Brain microvascular endothelial cell (primary cell): ENCODE results near the gene HS6ST3.

ENCODE experiments used
- DNase-seq: peaks from one replicate; pipeline ENCODE4 v3.0.0-alpha.2; 2020
- H3K27ac ChIP-seq: fragments of 250-450 bp; sonication (Bioruptor Pico); 2 replicates; pipeline ENCODE4 v1.5.1; 2020; ENCODE audit warnings: mild to moderate bottlenecking, moderate library complexity
- H3K27me3 ChIP-seq: fragments of 250-450 bp; sonication (Bioruptor Pico); replicated peaks from 2 replicates; pipeline ENCODE4 v1.5.1; 2020; ENCODE audit warnings: mild to moderate bottlenecking
- H3K36me3 ChIP-seq: fragments of 250-450 bp; sonication (Bioruptor Pico); replicated peaks from 2 replicates; pipeline ENCODE4 v1.5.1; 2020; ENCODE audit warnings: mild to moderate bottlenecking
- H3K4me3 ChIP-seq: 2 replicates; pipeline ENCODE4 v1.5.1; 2011; ENCODE audit warnings: low read depth, mild to moderate bottlenecking, control low read depth, low read length, moderate library complexity
- in situ Hi-C: cut with HindIII; loops from 2 replicates; pipeline ENCODE4 v1.10.0; 2017; ENCODE audit warnings: low sequenced_read_pairs, low pct_ligation_motif_present
- TF ChIP-seq, protein P1 (sequence below): IDR thresholded peaks from 2 replicates; pipeline ENCODE4 v1.5.1; 2011; ENCODE audit warnings: low read depth, mild to moderate bottlenecking, moderate library complexity, low read length, control low read depth, inconsistent platforms; ENCODE audit errors: missing control alignments

HS6ST3 gene

GRCh38 chr13:96858133-96858826 is 768.4 kb downstream of the HS6ST3 start:
- Histone ChIP-seq H3K36me3 (no peaks in the 10 kb centered on the region), H3K27ac (no peak overlapping the region), H3K27me3 (no peaks in the 10 kb centered on the region), H3K4me3 (no peak overlapping the region)
- TF ChIP-seq, protein P1, sequence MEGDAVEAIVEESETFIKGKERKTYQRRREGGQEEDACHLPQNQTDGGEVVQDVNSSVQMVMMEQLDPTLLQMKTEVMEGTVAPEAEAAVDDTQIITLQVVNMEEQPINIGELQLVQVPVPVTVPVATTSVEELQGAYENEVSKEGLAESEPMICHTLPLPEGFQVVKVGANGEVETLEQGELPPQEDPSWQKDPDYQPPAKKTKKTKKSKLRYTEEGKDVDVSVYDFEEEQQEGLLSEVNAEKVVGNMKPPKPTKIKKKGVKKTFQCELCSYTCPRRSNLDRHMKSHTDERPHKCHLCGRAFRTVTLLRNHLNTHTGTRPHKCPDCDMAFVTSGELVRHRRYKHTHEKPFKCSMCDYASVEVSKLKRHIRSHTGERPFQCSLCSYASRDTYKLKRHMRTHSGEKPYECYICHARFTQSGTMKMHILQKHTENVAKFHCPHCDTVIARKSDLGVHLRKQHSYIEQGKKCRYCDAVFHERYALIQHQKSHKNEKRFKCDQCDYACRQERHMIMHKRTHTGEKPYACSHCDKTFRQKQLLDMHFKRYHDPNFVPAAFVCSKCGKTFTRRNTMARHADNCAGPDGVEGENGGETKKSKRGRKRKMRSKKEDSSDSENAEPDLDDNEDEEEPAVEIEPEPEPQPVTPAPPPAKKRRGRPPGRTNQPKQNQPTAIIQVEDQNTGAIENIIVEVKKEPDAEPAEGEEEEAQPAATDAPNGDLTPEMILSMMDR = no peak
- DNase-seq = no peak
- in situ Hi-C loops = no loop called here

DNA sequence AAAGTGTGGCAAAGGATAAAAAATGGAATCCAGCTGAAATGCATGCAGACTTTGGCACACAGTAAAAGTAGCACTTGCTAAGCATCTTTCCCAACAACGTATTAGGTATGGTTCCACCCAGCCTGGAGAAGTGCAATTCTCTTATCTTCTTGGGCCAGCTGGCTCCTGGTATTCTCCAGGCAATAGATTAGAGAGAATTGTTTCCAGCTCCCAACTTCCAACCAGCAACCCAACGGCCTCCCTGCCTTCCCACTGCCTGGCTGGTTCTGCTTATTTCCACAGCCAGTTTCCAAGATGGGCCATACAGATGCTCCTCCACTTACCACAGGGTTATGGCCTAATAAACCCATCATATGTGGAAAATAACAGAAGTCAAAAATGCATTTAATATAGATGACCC is 771.0 kb downstream of the HS6ST3 start:
- DNase-seq = no peak
- in situ Hi-C loops = no loop called here
- no peak overlapping the region for H3K4me3 ChIP-seq
- no peak overlapping the region for H3K27ac ChIP-seq
- H3K27me3 ChIP-seq = no peaks in the 10 kb centered on the region
- TF ChIP-seq, protein P1 = no peak
- no peaks in the 10 kb centered on the region for H3K36me3 ChIP-seq

- no peak for DNase-seq
- H3K27me3 ChIP-seq = no peaks in the 10 kb centered on the region
- no peaks in the 10 kb centered on the region for H3K36me3 ChIP-seq
- H3K4me3 ChIP-seq = no peak overlapping the region
- in situ Hi-C loops = no loop called here
- no peak overlapping the region for H3K27ac ChIP-seq
- TF ChIP-seq, protein P1 = no peak
These were observed 772.2 kb downstream of the HS6ST3 start for GRCh38 chr13:96862093-96862492.

DNA sequence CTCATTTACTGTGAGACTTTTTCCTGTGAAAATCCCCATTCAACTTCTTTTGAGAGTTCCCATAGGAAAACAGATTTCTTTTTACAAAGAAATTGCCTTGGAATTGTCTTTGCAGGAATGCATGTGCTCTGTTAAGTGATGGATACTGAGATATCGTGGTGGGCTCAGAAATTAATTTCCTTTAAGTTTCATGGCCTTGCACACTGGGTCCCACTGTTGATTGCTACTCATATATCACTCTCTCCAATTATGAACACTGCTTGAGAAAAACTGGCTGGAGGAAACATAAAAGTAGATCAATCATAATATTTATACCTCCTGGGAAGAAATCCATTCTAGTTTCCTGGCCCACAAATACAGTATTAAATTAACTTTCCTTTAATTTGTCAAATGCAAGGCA is 773.1 kb downstream of the HS6ST3 start:
- TF ChIP-seq, protein P1 = no peak
- no peak overlapping the region for H3K27ac ChIP-seq
- no peak for DNase-seq
- no peak overlapping the region for H3K4me3 ChIP-seq
- no peaks in the 10 kb centered on the region for H3K27me3 ChIP-seq
- in situ Hi-C loops = no loop called here
- H3K36me3 ChIP-seq = no peaks in the 10 kb centered on the region

DNA sequence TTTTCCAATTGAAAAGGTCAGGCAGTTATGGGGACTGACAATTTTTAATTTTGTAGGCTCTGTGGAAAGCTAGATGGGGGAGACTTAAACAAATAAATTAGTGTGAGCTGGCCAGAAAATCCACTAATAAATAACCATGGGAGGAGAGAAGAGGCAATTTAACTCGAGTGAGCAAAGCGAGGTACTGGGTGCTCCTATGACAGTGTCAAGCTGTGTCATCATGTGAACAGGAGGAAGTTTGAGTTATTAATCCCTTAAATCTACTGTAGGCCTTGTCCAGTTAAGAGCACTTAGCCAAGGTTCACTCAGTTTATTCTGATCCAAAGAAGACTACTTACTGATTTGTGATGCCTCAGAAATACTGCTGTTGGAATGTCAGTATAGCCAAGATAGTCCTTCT is 781.6 kb downstream of the HS6ST3 start:
- in situ Hi-C loops = no loop called here

More for the DNA sequence above, 781.6 kb downstream of the HS6ST3 start:
- H3K27ac ChIP-seq = no peak overlapping the region
- no peak overlapping the region for H3K4me3 ChIP-seq
- no peak for DNase-seq
- TF ChIP-seq, protein P1 = no peak
- no peaks in the 10 kb centered on the region for H3K36me3 ChIP-seq
- H3K27me3 ChIP-seq = no peaks in the 10 kb centered on the region
